GM18873 (cell line): ENCODE data around the gene ZNF804A.
"Not testable (repeated sequence)": the region's sequence is repeated elsewhere in the genome, so short reads cannot be mapped to it uniquely, and the experiment has no call there.

Source experiments
- ATAC-seq: cut with Tn5 transposase; IDR thresholded peaks from one replicate; pipeline ENCODE4 v1.9.1; 2021; ENCODE audit warnings: mild to moderate bottlenecking, moderate library complexity, moderate number of reproducible peaks; ENCODE audit not compliant: unreplicated experiment, low FRiP score

ZNF804A gene

GRCh38 chr2:184696644-184697043 lies 98.3 kb downstream of the ZNF804A start:
- no peak for ATAC-seq

- ATAC-seq: no peak
Measured at GRCh38 chr2:184698476-184698875, 100.1 kb downstream of the ZNF804A start.

DNA sequence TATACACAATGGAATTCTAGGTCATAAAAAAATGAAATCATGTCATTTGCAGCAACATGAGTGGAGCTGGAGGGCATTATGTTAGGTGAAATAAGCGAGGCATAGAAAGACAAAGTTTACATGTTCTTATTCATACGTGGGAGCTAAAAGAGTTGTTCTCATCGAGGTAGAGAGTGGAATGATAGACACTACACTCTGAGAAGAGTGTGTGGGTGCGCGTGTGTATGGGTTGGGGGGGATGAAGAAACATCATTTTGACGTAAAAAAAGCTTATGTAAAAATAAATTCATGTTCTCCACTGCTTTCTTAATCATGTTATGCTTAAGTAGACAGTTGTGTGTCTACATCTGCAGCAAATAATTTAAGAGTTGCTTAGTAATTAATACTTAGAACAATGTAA lies 123.6 kb downstream of the ZNF804A start:
- ATAC-seq: no peak

DNA sequence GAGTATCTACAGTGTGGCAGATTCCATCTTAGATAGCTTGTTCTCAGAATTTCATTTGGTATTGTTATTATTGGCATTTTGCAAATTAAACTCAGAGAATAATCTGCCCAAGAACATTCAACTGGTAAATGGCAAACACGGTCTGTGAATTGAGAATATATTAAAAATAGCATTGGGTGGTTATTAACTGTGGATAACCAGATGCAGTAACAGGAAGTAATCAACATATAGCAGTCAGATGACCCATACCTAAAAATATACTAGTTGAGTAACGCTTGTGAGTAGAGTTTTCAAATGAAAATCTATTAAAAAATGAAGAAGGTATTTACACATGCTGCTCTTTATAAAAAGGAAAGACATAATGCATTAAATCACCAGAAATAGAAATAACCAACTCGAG lies 129.5 kb downstream of the ZNF804A start:
- no peak for ATAC-seq

DNA sequence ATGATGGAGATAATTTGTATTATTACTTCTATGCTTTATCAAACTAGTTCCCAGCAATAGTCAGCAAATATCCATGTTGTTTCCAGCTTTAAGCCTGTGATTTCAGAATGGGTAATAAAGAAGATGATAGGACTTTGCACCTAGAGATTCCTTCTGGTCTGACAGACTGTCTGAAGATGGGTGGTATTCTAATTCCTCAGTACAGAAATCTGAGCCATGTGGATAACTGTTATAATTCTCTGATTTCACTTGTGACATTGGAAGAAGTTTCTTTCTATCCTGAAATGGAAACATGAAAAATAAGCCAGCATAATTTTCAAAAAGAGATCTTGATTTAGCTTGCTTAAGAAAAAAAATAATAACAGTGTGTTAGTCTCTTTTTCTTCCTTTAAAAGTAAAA lies 130.1 kb downstream of the ZNF804A start:
- no peak for ATAC-seq

GRCh38 chr2:184729581-184729980 lies 131.3 kb downstream of the ZNF804A start:
- ATAC-seq: no peak

- no peak for ATAC-seq
Measured at GRCh38 chr2:184730288-184730687, 132.0 kb downstream of the ZNF804A start.

- no peak for ATAC-seq
Measured at GRCh38 chr2:184734338-184734737, 136.0 kb downstream of the ZNF804A start.

DNA sequence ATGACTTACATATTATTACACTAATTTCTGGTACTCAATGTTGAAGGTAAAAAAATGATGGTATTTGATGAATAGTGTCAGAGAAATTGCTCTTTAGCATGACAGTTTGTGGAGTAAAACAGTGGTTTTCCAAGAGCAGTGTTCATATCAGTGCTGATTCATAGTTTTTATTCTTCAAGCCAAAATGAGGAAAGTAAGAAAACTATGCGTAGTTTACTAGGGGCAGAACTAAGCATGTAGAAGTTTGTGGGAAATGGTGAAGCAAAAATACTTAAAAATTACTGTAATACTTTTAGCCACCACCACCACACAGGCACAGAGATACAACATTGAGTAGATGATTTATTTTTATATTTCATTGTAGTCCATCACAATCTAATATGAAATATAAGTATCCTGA lies 137.3 kb downstream of the ZNF804A start:
- no peak for ATAC-seq

- no peak for ATAC-seq
Measured at GRCh38 chr2:184743096-184743495, 144.8 kb downstream of the ZNF804A start.

DNA sequence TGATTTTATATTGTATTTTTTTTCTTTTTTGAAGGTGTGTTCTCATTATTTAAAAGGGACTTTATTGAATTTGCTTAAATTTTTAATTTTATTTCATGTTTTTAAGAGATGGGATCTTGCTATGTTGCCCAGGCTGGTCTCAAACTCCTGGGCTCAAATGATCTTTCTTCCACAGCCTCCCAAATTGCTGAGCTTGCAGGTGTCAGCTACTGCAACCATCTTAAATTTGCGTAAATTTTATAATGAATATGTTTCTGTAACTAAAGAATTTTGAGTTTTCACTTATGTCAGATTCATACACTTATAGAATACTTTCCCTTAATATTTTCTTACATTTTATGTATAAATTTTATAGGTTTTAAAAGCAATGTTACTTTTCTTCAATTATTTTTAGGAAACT lies 157.8 kb downstream of the ZNF804A start:
- ATAC-seq: no peak

DNA sequence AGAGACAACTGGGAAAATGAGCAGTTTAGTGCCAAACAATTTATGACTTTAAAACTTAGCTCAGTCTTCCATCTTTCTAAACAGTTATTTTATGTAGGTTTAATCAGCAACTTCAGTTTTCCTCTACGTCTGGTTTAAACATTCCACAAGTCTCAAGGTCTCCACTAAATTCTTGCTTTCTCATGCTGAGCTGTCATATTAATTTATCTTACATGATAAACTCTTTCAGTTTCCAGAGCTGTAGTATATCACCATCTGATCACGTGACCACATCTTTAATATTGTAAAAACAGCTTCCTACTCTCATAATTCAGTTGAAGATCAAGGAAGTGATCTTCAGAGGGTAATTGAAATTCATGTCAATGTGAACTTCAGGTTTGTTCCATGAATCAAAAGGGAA lies 158.6 kb downstream of the ZNF804A start:
- no peak for ATAC-seq

DNA sequence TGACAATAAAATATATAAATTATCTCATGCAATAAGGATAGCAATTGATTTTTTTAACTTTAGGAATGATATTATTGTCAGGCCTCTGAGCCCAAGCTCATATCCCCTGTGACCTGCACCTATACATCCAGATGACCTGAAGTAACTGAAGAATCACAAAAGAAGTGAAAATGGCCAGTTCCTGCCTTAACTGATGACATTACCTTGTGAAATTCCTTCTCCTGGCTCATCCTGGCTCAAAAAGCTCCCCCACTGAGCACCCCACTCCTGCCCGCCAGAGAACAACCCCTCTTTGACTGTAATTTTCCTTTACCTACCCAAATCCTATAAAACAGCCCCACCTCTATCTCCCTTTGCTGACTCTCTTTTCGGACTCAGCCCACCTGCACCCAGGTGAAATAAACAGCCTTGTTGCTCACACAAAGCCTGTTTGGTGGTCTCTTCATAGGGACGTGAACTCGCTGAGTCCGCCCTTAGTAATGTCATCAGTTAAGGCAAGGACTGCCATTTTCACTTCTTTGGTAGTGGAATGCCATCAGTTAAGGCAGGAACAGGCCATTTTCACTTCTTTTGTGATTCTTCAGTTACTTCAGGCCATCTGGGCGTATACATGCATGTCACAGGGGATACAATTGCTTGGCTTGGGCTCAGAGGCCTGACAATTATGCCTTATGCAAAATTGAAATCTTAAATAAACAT lies 161.4 kb downstream of the ZNF804A start:
- not testable (repeated sequence) for ATAC-seq

DNA sequence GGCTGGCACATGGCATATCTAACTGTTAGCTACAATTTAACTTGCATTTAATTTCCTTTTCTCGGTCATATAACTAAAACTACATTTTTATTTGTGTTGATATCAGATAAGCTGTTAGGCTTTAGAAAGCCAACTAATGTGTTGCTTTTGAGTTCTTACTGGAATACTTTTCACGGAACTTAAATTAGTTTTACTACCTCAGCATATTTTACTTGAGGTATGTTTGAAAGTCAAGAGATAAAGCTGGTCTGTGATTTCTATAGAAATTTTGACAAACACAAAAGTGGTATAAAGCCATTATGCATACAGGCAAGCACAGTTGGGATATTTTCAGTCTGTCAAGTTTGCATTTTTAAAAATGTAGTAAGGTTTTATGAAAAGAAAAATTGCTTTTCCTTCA lies 162.6 kb downstream of the ZNF804A start:
- ATAC-seq: no peak

- ATAC-seq: no peak
Measured at GRCh38 chr2:184765112-184765895, 167.0 kb downstream of the ZNF804A start.

DNA sequence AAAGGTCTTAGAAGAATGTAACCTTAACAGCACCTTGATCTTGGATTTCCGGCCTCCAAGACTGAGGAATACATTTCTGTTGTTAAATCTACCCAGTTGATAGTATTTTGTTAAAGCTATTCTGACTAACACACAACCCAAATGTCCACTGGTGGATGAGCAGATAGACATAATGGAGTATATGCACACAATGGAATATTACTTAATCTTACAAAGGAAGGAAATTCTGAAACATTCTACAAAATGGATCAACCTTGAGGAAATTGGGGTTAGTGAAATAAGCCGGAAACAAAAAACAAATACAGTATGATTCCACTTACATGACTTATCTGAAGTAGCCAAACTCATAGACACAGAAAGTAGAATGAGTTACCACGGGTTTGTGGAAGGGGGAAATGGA lies 168.7 kb downstream of the ZNF804A start:
- no peak for ATAC-seq

- no peak for ATAC-seq
Measured at GRCh38 chr2:184769023-184769422, 170.7 kb downstream of the ZNF804A start.

GRCh38 chr2:184769686-184770085 lies 171.4 kb downstream of the ZNF804A start:
- no peak for ATAC-seq

GRCh38 chr2:184779777-184780176 lies 181.4 kb downstream of the ZNF804A start:
- no peak for ATAC-seq

GRCh38 chr2:184780384-184780783 lies 182.1 kb downstream of the ZNF804A start:
- ATAC-seq: no peak

DNA sequence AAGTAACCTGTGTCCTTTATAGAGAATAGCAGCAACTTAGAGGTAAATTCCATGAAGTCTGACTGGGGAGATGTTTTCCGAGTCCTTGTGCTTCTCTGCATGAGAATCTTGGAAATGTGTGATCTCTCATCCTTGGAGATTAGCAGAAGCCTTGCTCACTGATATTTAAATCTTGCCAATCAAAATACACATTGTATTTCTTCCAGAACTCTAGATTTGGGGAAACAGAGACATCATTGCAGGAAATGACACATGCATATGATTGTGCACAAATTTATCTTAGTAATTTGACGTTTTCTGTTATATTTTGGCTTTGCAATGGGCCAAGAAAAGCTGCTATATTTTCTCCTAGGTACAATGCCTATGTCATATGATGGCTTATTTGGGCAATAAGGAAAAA lies 182.6 kb downstream of the ZNF804A start:
- ATAC-seq: no peak

DNA sequence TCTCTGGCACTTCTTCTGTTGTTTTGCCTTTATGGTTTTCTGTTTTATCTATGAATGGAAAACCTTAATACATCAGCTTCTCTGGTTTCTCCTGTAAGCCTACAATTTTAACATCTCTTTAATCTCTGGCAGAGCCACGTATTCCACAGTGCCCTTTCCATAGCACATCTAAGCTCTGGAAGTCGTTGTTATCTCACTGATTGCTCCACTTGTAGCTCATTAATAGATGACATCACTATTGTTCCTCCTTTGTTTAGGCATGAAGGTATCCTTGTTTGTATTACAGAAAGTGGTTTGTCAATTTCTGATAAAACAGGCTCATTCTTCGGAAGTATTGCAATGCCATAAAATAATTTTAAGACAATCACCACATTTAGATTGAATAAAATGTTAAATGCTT lies 185.2 kb downstream of the ZNF804A start:
- no peak for ATAC-seq
